GM12892 (cell line): ENCODE measurements around the gene KIRREL3.
A peak's percentile ranks its signal among the peaks of the same experiment; 100 is the strongest.

ENCODE experiments used
- DNase-seq: peaks from one replicate; pipeline ENCODE4 v3.0.0; 2011; ENCODE audit not compliant: insufficient read length
- FAIRE-seq: peaks from 2 replicates; lab custom pipeline; 2011; peaks lifted over from hg19 to GRCh38; lab: Jason Lieb, UNC
- POLR2A ChIP-seq: IDR thresholded peaks from 2 replicates; pipeline ENCODE4 v1.6.1; 2011; ENCODE audit warnings: low read depth, low read length, control low read depth
- POLR2AphosphoS5 ChIP-seq: IDR thresholded peaks from 2 replicates; pipeline ENCODE4 v1.6.1; 2011; ENCODE audit warnings: low read depth, low read length, control low read depth
- TAF1 ChIP-seq: IDR thresholded peaks from 2 replicates; pipeline ENCODE4 v1.6.1; 2011; ENCODE audit warnings: low read depth, mild to moderate bottlenecking, control low read depth, low read length, borderline replicate concordance

Gene KIRREL3

DNA sequence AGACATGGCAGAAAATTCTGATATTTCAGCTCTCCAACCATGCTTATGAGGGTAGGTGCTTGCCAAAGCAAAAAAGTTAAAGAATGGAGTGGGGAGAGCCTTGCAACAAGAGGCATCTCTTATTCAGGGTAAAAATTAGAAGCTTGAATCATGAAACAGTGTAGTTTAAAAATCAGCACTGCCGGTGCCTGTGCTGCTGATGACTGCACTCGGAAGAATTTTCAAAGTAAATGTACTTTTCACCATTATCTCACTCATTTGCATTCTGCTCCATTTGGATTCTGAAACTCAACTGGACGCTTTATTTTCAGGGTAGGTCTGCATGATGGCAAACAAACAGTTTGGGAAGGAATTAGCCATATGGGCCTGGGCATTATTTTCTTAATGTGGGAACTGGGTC, 126.3 kb downstream of the KIRREL3 start:
- TF ChIP-seq TAF1: no peak
- no peak for TF ChIP-seq POLR2A
- no peak for TF ChIP-seq POLR2AphosphoS5
- FAIRE-seq (no peak), DNase-seq (no peak)

- DNase-seq (no peak), FAIRE-seq (no peak)
- TF ChIP-seq TAF1 (no peak), POLR2A (no peak), POLR2AphosphoS5 (no peak)
Observed at GRCh38 chr11:126871792-126872191, 128.8 kb downstream of the KIRREL3 start.

- FAIRE-seq (no peak), DNase-seq (no peak)
Observed at GRCh38 chr11:126870021-126870420, 130.5 kb downstream of the KIRREL3 start.

DNA sequence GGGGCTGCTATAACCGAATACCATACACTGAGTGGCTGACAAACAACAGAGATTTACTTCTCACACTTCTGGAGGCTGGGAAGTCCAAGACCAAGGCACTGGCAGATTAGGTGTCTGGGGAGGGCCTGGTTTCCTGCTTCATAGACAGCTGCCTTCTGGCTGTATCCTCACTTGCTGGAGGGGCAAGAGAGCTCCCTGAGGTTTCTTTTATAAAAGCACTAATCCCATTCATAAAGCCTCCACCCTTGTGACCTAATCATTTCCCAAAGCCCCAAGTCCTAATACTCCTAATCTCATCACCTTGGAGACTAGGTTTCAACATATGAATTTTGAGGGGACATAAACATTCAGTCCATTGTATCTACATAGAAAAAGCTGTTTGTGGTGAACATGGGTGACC, 131.8 kb downstream of the KIRREL3 start:
- TF ChIP-seq TAF1 (no peak), POLR2AphosphoS5 (no peak), POLR2A (no peak)
- no peak for DNase-seq
- FAIRE-seq: no peak

More at GRCh38 chr11:126870021-126870420, 130.5 kb downstream of the KIRREL3 start:
- no peak for TF ChIP-seq POLR2AphosphoS5
- no peak for TF ChIP-seq POLR2A
- no peak for TF ChIP-seq TAF1

DNA sequence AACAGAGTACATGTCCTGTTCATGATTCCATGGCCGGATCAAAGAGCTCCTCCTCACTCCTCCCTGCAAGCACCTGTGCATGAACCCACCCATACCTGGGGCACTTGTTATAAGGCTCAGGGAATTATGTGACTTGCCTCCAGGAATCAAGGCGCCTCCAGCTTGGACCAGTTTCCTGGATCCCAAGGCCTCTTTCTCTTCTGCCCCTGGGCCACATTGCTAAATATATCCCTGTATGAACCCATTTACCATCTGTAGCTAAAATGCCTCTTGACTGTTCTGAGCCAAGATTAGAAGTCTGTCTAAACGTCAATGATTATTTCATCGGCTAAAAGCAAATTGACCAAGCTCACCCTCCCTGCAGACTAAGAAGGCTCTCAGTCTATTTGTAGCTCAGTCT, 135.6 kb downstream of the KIRREL3 start:
- TF ChIP-seq TAF1 (no peak), POLR2A (no peak), POLR2AphosphoS5 (no peak)
- DNase-seq (no peak), FAIRE-seq (peak; percentile 24)

DNA sequence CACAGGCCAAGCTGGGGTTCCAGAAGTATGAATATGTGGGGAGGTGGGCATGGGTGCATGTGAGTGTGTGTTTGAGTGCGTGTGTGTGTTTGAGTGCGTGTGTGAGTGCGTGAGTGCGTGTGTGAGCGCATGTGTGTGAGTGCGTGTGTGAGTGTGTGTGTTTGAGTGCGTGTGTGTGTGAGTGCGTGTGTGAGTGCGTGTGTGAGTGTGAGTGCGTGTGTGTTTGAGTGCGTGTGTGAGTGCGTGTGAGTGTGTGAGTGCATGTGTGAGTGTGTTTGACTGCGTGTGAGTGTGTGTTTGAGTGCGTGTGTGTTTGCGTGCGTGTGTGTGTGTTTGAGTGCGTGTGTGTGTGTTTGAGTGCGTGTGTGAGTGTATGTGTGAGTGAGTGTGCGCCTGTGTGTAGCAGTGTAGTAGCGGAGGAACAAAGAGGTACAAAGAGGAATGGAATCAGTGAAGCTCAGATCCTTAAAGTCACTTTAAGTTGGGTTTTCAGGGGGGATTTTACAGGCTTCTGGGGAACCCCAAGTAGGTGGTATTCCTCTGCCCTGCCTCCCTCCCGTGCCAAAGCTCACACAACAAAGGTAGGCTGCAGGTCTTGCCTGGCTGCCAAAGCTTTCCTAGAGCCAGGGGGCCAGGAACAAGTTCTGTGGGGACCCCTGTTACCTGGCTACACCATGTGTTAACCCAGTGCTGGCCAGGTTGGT, 137.1 kb downstream of the KIRREL3 start:
- peak; percentile 87 for FAIRE-seq
- DNase-seq: no peak
- TF ChIP-seq POLR2A (no peak), TAF1 (no peak), POLR2AphosphoS5 (no peak)

DNA sequence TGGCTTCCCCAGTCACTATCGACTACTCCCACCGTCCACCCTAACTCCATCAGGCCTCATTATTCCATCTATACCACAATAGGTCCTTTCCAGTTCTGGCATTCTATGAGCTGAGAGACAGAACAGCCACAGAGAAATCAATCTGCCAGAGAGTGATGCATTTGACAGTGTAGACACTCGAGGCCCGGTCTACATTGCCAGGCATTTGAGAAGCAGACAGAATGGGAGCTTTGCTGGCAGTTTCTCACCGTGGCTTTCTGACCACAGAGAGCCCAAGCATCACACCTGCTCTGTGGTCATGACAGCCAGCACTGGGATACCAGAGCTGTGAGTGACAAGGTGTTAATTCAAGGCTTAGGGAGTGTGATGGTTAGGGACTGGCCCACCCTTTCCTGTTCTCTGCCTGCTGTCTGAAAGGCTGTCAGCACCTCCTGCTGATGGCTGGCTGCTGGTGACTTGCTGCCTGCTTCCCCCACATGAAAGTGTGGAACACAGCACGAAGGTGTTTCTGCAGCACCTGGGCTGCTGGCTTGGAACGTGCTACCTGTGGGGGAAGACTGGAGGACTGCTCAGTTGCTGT, 137.8 kb downstream of the KIRREL3 start:
- TF ChIP-seq TAF1: no peak
- no peak for TF ChIP-seq POLR2A
- FAIRE-seq: peak; percentile 86
- no peak for DNase-seq

- FAIRE-seq: no peak
- no peak for DNase-seq
- TF ChIP-seq POLR2A (no peak), POLR2AphosphoS5 (no peak), TAF1 (no peak)
Observed at GRCh38 chr11:126861796-126862459, 138.6 kb downstream of the KIRREL3 start.

GRCh38 chr11:126857860-126858808, 142.4 kb downstream of the KIRREL3 start:
- no peak for DNase-seq
- TF ChIP-seq POLR2AphosphoS5 (no peak), TAF1 (no peak), POLR2A (no peak)
- FAIRE-seq: no peak

- FAIRE-seq (no peak), DNase-seq (no peak)
- TF ChIP-seq TAF1 (no peak), POLR2A (no peak), POLR2AphosphoS5 (no peak)
Observed at GRCh38 chr11:126855536-126855935, 145.0 kb downstream of the KIRREL3 start.

GRCh38 chr11:126853732-126854131, 146.8 kb downstream of the KIRREL3 start:
- DNase-seq: no peak

More at GRCh38 chr11:126853732-126854131, 146.8 kb downstream of the KIRREL3 start:
- TF ChIP-seq POLR2AphosphoS5 (no peak), POLR2A (no peak), TAF1 (no peak)
- FAIRE-seq: no peak
